HG03108 (cell line): ENCODE data around the gene TSLP.
A peak's percentile ranks its signal among the peaks of the same experiment; 100 is the strongest.

Source experiments
- ATAC-seq: cut with Tn5 transposase; IDR thresholded peaks from one replicate; pipeline ENCODE4 v1.9.1; 2021; ENCODE audit warnings: moderate library complexity; ENCODE audit not compliant: unreplicated experiment

TSLP gene

DNA sequence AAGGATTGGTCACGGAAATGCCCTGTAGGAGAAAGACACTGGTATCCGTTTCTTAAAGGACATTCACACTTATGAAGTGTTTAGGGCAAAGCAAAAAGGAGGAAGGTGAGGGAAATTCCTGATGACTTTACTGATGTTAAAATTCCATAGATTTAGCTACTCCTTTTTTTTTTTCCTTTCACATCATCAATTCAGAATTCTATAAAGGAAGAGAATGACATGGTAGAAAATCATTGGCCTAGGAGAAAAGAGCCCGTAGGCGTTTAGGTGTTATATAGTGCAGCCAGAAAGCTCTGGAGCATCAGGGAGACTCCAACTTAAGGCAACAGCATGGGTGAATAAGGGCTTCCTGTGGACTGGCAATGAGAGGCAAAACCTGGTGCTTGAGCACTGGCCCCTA, at the start of gene TSLP:
Gene TSLP, plus strand, starts transcription at position 301 of the 400 bp plus-strand sequence. CDS start 178 bp downstream, outside the sequence.
- no peak for ATAC-seq

DNA sequence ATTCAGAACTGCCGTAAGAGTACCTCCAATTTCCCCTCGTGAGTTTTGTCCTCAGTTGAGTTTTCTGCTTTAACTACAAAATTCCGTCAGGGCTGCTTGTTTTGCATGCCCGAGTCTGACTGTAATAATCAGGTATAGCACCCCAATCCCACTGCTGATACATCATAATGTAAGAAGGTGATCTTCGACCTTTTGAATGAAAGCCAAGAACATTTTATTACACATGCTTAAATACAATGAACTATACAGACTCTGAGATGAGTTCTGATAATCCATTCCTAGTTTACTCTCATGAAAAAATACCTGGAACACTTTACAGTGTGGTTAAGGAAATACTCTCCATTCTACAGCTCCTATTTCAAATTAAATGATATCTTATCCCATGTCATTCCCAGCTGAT, 49.2 kb upstream of the TSLP start:
- no peak for ATAC-seq

DNA sequence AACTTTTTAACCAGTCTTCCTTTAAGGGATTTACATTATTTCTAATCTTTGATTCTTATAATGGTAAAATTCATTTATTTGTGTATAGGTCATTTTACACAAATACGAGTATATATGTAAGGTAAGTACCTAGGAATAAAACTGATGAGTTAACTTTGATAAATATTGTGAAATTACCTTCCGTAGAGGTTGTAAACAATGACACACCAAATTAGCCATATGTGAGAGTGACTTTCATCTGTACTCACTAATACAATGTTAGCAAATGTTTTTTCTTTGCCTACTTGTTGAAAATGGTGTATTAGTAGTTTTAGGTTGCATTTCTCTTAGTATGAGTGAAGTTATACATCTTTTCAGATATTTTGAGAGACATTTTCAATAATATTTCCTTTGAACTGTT, 42.6 kb upstream of the TSLP start:
- ATAC-seq: no peak

DNA sequence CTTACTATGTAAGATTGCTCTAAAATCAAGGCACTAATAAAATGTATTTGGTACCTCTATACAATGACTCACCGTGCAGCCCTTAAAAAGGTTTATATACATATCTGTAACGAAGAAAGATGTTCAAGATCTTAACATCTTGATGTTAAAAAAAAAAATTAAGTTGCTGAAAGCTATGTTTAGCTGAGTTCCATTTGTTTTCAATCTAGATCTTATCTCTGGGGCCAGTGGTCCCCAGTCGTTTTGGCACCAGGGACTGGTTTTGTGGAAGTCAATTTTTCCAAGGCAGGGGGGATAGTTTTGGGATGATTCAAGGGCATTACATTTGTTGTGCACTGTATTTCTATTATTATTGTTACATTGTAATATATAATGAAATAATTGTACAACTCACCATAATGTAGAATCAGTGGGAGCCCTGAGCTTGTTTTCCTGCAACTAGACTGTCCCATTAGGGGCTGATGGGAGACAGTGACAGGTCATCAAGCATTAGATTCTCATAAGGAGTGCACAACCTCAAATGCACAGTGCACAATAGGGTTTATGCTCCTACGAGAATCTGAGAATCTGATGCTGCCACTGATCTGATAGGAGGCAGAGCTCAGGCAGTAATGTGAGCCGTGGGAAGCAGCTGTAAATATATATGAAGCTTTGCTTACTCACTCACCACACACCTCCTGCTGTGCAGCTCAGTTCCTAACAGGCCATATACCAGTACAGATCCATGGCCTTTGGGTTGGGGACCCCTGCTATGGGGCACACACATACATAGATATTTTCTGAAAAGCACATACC, 27.6 kb upstream of the TSLP start:
- no peak for ATAC-seq

DNA sequence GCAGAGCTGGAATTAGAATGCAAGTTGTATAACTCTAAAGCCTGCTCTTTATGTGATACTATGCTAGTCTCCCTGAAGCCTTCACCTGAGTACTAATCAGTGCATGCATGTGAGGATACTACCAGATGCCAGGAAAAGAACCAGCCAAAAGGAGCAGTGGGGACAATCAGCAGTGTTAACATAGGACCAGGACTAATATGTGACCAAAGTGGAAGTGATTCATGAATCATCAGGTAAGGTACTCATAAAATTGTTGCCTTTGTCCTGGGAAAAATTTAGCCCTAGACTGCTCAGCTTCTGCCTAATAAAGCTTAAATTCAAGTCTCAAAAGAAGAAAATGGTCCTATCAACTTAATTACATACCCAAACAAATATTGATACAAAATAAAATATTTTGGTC, 13.4 kb upstream of the TSLP start:
- no peak for ATAC-seq

DNA sequence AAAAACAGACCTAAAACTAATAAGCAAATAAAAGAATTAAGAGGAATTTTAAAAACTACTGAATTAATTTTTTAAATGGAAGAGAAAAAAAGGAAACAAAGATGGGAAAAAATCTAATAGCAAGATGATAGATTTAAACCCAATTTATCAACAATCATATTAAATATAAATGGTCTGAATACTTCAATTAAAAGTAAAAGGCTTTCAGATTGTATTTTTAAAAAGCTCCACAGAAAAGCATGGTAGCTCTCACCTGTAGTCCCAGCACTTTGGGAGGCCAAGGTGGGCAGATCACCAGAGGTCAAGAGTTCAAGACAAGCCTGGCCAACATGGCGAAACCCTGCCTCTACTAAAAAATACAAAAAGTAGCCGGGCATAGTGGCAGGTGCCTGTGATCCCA, 11.3 kb upstream of the TSLP start:
- ATAC-seq: no peak

DNA sequence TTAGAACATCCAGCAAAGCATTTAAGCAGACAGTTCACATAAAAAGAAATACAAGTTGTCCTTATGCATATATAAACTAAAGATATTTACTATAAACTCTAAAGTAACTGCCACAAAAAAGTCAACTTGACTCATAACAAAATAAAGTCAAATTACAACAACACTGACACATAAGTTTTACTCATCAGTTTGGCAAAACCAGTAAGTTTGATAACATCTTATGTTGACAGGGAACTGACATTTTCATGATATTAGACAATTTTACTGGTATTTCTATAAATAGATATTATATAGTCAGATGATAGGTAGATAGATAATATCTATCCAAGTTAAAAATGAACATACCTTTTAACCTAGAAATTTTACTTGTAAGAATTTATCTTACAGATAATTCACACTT, 9.9 kb upstream of the TSLP start:
- no peak for ATAC-seq

DNA sequence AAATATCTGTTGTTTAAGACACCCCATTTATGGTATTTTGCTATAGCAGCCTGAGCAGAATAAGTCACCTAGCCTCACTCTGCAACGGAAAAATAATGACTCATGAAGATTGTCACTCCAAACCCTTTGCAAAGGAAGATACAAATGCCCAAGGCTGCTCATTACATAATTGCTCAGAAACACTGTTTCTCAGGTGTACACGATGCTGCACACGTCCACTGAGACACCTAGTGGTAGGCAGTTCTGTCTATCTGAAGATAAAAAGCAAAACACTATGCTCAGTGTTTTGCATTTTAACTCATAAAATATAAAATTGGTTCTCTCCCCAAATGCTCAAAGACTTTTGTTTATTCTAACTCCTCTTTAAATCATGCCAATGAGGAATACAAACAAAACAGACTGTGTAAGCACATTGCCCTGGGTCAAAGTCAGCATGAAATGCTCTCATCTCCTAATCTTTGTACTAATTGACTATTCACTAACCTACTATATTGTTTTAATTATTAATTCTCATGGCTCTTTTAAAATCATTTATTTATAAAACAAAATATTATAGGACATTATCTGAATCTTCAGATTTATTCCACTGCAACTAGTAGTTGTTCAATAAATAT, 7.7 kb upstream of the TSLP start:
- no peak for ATAC-seq

DNA sequence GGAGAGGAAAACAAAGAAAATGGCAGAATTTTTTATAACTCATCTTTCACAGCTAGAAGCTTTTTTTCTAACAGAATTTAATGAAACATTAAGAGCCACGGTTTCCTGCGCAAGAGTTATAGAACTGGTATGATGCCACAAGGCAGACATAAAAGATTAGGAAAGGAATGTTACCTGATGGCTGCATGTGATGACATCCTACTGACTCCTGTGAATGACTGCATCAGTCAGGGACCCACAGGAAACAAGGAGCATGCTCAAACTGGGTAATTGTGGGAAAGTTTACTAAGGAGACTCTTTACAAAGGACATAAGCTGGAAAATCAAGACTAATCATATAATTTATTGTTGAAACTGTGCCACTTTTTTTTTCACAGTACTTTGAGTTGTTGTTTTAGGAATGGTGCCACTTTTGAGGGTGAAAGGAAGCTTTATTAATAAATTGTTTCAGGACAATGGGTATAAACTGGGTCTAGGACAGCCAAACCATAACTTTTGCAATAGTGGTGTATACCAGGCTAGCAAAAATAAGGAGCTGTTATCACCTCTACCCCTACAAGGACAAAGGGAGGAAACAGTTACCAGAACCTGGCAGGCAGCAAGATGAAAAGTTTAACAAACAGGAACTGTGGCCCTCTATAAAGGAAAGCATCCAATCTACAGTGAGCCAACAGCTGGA, 5.1 kb upstream of the TSLP start:
- ATAC-seq: no peak

DNA sequence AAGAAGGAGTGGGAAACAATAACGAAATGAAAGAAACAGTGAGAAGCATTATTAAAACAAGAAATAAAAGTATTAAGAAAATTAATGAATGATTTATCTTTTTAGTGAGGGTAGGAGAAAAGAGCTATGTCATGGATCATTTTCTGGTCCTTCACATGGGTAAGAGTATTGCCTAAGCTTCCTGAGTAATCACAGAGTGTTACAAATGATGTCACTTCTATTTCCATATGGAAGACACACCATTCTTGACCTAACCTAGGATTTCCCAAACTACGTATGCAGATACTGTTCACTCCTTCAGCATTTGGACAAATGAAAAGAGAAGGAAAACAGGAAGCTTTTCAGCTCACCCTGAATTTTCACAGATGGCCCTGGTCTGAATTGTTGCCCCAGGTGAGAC, 3.3 kb upstream of the TSLP start:
- ATAC-seq: no peak

DNA sequence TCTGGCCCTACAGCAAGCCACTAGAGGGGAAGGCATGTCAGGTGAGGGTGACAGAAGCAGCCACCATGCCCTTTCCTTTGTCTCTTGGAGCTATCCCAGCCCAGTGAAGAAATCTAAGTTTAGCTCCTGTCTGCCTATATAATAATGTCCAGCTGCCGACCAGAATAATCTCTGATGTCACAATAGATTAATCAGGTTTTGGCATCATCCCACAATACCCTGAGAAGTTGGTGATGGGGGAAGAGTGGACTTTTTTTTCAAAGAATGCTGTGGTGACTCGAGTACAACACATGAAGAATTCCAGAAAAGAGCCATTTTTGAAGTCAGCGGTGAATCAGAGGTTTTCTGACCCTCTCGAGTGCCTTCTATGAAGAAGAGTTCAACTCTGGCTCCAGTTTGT, 1.7 kb upstream of the TSLP start:
- no peak for ATAC-seq

DNA sequence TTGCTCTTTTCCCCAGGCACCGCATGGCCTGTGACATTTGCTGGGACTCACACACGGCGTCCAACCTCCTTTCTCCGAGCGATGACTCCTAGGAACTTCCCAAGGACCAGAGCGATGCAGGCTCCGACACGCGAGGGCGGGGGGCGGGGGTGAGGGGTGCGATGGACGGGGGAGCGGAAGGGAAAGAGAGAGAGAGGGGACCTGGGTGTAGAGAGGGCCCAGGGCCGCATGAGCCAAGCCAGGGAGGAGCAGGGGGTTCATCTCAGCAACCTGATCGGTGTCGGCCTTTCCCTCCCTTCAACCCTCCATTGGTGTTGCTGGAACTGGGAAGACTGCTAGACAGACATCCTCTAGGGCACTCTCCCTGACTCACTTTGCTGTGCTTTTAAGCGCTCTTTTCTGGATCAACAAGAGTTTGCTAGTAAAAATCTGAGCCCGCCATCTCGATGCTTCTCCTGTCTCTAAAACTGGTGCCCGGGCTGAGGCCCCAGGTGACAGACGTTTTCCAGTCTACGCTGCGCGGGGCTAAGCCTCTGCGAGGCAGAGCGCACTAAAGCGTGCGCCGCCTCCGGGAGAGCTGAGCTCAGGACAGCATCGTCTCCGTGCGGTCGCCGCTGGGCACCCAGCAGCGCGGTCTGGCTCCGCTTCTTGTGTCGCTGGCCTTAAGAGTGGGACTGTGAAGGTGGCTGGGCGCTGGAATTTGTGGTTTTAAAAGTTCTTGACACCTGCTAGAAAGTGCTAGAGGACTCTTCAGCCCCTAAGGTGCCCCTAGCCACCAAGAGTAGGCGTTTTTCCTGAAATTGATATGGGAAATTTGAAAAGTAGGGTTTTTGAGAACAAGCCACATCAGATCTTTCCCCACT, 1.0 kb upstream of the TSLP start:
- ATAC-seq: peak; percentile 33

DNA sequence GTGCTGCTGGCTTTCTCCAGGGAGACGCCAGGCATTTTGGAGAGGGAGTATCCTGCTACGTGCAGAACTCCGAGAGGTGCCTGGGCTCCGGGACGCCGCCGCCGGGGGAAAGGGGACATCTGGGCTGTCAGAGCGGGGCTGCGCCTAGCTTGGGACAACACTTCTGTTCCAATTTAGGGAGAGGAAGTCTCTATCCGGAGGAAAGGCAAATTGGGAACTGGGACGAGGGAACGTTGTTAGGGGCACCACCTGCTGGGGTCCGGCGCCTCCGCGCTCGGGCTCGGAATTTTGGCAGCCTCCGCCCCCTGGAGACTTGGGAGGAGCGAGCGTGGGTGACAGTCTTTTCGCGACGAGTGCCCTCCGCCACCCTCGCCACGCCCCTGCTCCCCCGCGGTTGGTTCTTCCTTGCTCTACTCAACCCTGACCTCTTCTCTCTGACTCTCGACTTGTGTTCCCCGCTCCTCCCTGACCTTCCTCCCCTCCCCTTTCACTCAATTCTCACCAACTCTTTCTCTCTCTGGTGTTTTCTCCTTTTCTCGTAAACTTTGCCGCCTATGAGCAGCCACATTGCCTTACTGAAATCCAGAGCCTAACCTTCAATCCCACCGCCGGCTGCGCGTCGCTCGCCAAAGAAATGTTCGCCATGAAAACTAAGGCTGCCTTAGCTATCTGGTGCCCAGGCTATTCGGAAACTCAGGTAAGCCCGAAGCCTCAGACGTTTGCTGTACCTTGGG, 1.6 kb downstream of the TSLP start:
- ATAC-seq: peak; percentile 81

DNA sequence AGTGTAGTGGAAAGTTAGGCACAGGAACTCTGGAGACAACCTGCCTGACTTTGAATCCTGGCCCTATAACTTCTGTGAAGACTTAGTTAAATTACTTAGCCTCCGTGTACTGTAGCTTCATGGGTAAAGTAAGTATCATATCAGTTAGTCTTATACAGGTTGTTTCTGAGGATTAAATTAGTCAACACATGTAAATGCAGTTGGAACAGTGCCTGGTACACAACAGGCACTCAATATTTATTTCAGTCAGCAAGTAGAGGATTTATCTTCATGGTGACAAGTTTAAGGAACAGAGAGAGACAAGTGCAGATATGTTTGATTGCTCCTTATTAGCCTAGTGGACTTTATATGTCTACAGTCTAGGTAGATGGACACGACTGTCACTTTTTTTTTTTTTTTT, 2.7 kb downstream of the TSLP start:
- ATAC-seq: no peak

DNA sequence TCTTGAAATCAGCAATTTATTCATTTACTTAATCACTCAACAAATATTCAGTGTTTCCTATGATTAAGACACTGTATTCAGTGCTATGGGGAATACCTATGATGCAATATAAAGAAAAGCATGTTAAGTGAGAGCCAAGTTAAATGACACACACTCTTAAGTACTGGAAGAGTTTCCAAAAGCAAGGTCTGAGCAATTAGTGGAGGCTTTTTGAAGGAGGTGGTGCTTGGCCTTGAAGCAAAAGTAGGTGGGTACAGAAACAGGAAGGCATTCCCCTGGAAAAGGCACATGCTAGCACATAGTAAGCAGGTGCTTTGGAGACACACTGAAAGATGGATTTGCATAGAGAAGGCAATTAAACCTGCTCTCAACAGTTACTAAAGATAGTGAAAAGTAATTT, 4.0 kb downstream of the TSLP start:
- ATAC-seq: no peak

DNA sequence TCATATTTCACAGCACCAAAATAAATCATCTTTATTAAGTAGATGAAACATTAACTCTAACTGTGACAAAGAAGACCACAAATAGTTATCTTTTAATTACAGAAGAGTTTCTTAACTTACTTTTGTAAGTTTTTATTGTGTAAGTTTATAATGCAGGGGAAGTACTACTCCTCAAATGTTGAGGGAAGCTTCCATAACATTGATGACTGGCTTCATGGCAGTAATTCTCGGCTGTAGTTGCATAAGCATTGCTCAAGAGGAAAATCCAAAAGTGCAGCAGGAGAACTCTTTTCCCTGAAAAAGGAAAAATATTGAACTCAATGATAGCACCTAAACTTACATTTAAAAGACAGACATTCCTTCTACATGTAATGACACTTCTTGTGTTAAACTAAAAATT, 4.6 kb downstream of the TSLP start:
- ATAC-seq: no peak

DNA sequence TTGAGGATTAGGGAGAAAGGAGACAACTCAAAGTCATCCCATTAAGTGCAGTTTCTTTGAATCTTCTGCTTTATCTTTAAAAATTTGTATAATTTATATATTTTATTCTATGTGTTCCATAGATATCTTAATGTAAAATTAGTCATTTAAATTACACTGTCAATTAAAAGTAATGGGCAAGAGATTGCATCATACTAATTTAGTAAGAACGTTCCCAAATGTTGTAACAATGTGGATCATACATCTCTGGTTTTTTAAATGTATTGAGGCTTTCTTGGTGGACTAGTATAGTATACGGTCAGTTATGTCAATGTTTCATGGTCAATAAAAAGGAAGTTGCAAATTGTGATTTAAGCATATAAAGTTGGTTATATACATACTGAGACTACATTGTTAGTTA, 6.2 kb downstream of the TSLP start:
- ATAC-seq: no peak

DNA sequence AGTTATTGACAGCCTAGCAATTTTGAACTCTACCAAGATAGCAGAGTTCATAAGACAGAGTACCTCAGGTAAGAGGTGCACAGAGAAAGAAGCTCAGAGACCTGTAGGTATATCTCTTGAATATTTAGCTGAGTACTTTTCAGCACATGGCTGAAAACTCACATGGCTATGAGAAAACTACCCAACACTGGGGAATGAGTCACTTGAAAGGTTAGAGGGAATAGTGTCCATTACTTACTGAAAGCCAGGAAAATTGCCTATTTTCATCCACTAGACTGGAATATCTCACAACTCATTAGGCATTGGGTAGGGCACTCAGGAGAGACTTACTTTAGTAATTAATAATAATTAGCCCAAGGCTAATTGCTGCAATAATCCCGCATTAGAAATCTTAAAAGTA, 8.3 kb downstream of the TSLP start:
- ATAC-seq: no peak

DNA sequence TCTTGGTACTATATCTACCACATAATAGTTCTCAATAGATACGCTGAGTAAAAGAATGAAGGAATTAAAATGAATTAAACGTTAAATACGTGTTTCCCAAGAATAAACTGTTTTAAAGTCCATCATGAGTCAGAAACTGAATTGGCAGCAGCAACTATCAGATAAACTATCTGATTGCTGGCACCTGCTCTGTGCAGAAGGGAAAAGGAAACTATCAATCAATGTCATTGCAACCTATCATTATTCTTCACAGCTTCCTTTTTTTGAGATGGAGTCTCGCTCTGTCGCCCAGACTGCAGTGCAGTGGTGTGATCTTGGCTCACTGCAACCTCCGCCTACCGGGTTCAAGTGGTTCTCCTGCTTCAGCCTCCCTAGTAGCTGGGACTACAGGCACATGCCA, 11.8 kb downstream of the TSLP start:
- no peak for ATAC-seq

DNA sequence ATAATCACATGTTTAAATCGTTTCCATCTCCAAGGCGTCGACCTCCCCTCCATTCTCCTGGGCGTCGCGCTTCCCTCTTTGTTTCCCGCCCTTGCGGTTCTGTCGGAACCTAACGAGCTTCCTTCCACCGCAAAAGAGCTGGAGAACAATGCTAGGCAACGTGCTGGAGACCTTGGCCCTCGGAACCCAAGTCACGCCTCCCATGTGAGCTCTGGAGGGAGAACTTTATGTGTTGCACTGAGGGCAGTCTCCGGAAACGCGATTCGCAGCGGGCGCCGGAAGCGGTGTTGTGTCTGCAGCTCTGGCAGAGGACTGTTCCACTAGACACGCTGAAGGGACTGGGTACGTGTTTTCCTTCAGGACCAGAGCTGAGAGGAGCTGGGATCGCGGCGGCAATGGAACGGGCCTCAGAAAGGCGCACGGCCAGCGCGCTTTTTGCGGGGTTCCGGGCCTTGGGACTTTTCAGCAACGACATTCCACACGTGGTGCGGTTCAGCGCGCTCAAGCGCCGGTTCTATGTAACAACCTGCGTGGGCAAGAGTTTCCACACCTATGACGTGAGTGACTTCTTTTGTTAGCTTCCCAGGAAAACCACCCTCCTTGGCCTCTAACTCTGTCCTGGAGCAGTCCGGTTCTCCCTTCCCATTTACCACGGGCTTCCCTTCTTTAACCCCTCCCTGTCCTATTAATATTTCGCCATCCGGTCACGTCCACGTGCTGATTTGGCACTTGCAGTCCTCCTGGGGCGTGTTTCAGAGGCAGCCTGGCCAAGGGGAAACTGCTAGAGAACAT, 20.7 kb downstream of the TSLP start, which contains the start of gene WDR36:
Gene WDR36, plus strand, starts transcription at position 287 of the 792 bp plus-strand sequence. Its CDS starts 109 bp downstream, at position 396.
- peak; percentile 95 for ATAC-seq
